Keratinocyte (primary cell): ENCODE results near the gene FGF12.

ENCODE experiments used
- EZH2 ChIP-seq: IDR thresholded peaks from one replicate; pipeline ENCODE4 v1.6.1; 2012; ENCODE audit warnings: inconsistent platforms, mild to moderate bottlenecking, low read length, moderate library complexity
- TF ChIP-seq, protein P1 (sequence below), 3 experiments: IDR thresholded peaks in 1 of 3; conservative IDR thresholded peaks in 1 of 3; optimal IDR thresholded peaks in 1 of 3; 2 replicates in 2 of 3; 3 replicates in 1 of 3; pipeline versions ENCODE3 to v1.5.1; 2011; ENCODE audit warnings: low read length in 3 of 3, mild to moderate bottlenecking in 3 of 3, moderate library complexity in 2 of 3, control low read depth in 1 of 3, inconsistent platforms in 1 of 3; ENCODE audit not compliant: insufficient read depth in 2 of 3; ENCODE audit errors: extremely low read depth in 1 of 3

DNA sequence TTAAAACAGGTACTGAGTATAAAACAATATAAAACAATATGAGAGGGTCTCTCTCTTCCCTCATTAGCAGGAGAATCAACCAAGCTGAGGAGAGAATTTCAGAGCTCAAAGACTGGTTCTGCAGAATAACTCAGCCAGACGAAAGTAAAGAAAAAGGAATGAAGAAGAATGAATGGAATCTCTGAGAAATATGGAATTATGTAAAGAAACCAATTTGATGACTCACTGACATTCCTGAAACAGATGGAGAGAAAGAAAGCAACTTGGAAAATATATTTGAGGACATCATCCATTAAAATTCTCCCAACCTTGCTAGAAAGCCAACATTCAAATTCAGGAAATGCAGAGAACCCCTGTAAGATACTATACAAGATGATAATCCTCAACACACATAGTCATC, 635.5 kb downstream of the FGF12 start:
- TF ChIP-seq, protein P1, sequence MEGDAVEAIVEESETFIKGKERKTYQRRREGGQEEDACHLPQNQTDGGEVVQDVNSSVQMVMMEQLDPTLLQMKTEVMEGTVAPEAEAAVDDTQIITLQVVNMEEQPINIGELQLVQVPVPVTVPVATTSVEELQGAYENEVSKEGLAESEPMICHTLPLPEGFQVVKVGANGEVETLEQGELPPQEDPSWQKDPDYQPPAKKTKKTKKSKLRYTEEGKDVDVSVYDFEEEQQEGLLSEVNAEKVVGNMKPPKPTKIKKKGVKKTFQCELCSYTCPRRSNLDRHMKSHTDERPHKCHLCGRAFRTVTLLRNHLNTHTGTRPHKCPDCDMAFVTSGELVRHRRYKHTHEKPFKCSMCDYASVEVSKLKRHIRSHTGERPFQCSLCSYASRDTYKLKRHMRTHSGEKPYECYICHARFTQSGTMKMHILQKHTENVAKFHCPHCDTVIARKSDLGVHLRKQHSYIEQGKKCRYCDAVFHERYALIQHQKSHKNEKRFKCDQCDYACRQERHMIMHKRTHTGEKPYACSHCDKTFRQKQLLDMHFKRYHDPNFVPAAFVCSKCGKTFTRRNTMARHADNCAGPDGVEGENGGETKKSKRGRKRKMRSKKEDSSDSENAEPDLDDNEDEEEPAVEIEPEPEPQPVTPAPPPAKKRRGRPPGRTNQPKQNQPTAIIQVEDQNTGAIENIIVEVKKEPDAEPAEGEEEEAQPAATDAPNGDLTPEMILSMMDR (optimal IDR thresholded peaks at IDR 0.05 in 1 of 3, IDR thresholded peaks at IDR 0.05 in 1 of 3, conservative IDR thresholded peaks at IDR 0.05 in 1 of 3; ENCODE audit: extremely low read depth in 1 of 3, insufficient read depth in 2 of 3, low read length in 3 of 3): no peak
- TF ChIP-seq EZH2: no peak
